ENCODE data around the gene SPAG7.

- TF ChIP-seq CTCF (IDR thresholded peaks at IDR 0.05; ENCODE audit: low read depth, low read length, missing input control) (no peak), RAD21 (IDR thresholded peaks at IDR 0.05) (no peak)
Measured at GRCh38 chr17:4994081-4994595, 26.5 kb upstream of the SPAG7 start.
